Activated naive CD4-positive, alpha-beta T cell treated with anti-CD3 and anti-CD28 coated beads, Interleukin-2, amount 50 U/mL, for 16 hours (primary cell): ENCODE results near the gene FSTL4.

ENCODE experiments used
- DNase-seq: peaks from one replicate; pipeline ENCODE4 v3.0.0-alpha.2; 2020

FSTL4 gene

GRCh38 chr5:133612249-133612860, at the start of gene FSTL4:
Gene FSTL4 (minus strand): TSS chr5:133612541.
- DNase-seq, result peak; percentile 34

GRCh38 chr5:133661389-133661788, 49.0 kb upstream of the FSTL4 start:
- DNase-seq, result no peak

GRCh38 chr5:133658327-133658726, 46.0 kb upstream of the FSTL4 start:
- DNase-seq, result no peak

- no peak for DNase-seq
Observed at GRCh38 chr5:133657036-133657435, 44.7 kb upstream of the FSTL4 start.

- no peak for DNase-seq
Observed at GRCh38 chr5:133655966-133656365, 43.6 kb upstream of the FSTL4 start.

- DNase-seq, result no peak
Observed at GRCh38 chr5:133653760-133654049, 41.4 kb upstream of the FSTL4 start.

- no peak for DNase-seq
Observed at GRCh38 chr5:133652951-133653759, 40.8 kb upstream of the FSTL4 start.

GRCh38 chr5:133644000-133644865, 31.9 kb upstream of the FSTL4 start:
- DNase-seq, result no peak

- no peak for DNase-seq
Observed at GRCh38 chr5:133643365-133643764, 31.0 kb upstream of the FSTL4 start.

GRCh38 chr5:133642153-133642722, 29.9 kb upstream of the FSTL4 start:
- DNase-seq, result no peak

GRCh38 chr5:133641683-133642082, 29.3 kb upstream of the FSTL4 start:
- DNase-seq, result no peak

GRCh38 chr5:133639850-133640528, 27.6 kb upstream of the FSTL4 start:
- DNase-seq, result no peak

GRCh38 chr5:133638436-133638835, 26.1 kb upstream of the FSTL4 start:
- no peak for DNase-seq

- DNase-seq, result no peak
Observed at GRCh38 chr5:133637206-133637605, 24.9 kb upstream of the FSTL4 start.

- DNase-seq, result no peak
Observed at GRCh38 chr5:133635051-133635450, 22.7 kb upstream of the FSTL4 start.

GRCh38 chr5:133627180-133627579, 14.8 kb upstream of the FSTL4 start:
- DNase-seq, result no peak

GRCh38 chr5:133624316-133624715, 12.0 kb upstream of the FSTL4 start:
- DNase-seq, result no peak

- DNase-seq, result no peak
Observed at GRCh38 chr5:133618141-133618540, 5.8 kb upstream of the FSTL4 start.

GRCh38 chr5:133613743-133614142, 1.4 kb upstream of the FSTL4 start:
- DNase-seq, result no peak

GRCh38 chr5:133613184-133613583, 843 bp upstream of the FSTL4 start:
- no peak for DNase-seq

GRCh38 chr5:133611357-133612248, 738 bp downstream of the FSTL4 start:
- no peak for DNase-seq
